Endothelial cell of umbilical vein (primary cell): ENCODE results near the gene CAMSAP1. TPM values are rescaled to one million over a fixed set of nuclear protein-coding genes. Genes with fewer than 3 reads are reported as not detected.

Source experiments
- BruUV-seq: library from RNA; stranded (reverse); fragments of 400-500 nt; replicated peaks from 2 replicates; lab custom pipeline; 2021; lab: Mats Ljungman, UMichigan
- CTCF ChIA-PET: fragments of 300-600, 350-600 bp; sonication (Branson Sonifier 250); formaldehyde crosslinking; loops from one replicate; lab custom pipeline; 2021; ENCODE audit warnings: antibody characterized with exemption, inconsistent platforms; lab: Charles Lee
- POLR2A ChIA-PET: fragments of 300-600, 350-600 bp; sonication (Branson Sonifier 250); formaldehyde crosslinking; loops from one replicate; lab custom pipeline; 2021; ENCODE audit warnings: antibody characterized with exemption, inconsistent platforms; lab: Charles Lee
- DNase-seq: peaks from one replicate; pipeline ENCODE4 v3.0.0-alpha.2; 2011; ENCODE audit warnings: low read depth, low spot score
- FAIRE-seq: peaks from 2 replicates; lab custom pipeline; 2011; peaks lifted over from hg19 to GRCh38; lab: Jason Lieb, UNC
- H2AFZ ChIP-seq: 2 replicates; pipeline ENCODE4 v1.6.0; 2012; ENCODE audit warnings: low read depth, low read length, control low read depth, inconsistent platforms
- H3K27ac ChIP-seq: 2 replicates; pipeline ENCODE4 v1.5.1; 2011; ENCODE audit warnings: low read depth, mild to moderate bottlenecking, control low read depth, low read length, moderate library complexity; ENCODE audit not compliant: insufficient read depth
- H3K27me3 ChIP-seq, 2 experiments: 2 replicates each; pipeline versions ENCODE4 v1.6.0 to v1.6.1; 2011; ENCODE audit warnings: low read length in 2 of 2, mixed read lengths in 1 of 2; ENCODE audit not compliant: control insufficient read depth in 2 of 2, insufficient read depth in 2 of 2
- H3K36me3 ChIP-seq, 2 experiments: 2 replicates in 1 of 2; 3 replicates in 1 of 2; pipeline ENCODE4 v1.5.1; 2011; ENCODE audit warnings: low read length in 2 of 2, mild to moderate bottlenecking in 1 of 2, moderate library complexity in 1 of 2; ENCODE audit not compliant: control insufficient read depth in 2 of 2, insufficient read depth in 2 of 2; ENCODE audit errors: extremely low read depth in 1 of 2
- H3K4me1 ChIP-seq: 3 replicates; pipeline ENCODE4 v1.5.1; 2011; ENCODE audit warnings: mild to moderate bottlenecking, low read length; ENCODE audit not compliant: control insufficient read depth, insufficient read depth; ENCODE audit errors: extremely low read depth
- H3K4me2 ChIP-seq: 2 replicates; pipeline ENCODE4 v1.6.1; 2011; ENCODE audit warnings: low read length, control low read depth, mixed read lengths; ENCODE audit not compliant: insufficient read depth
- H3K4me3 ChIP-seq, 3 experiments: fragments of 200-600 bp in 1 of 3; sonication (generic), shearing (Covaris generic) in 1 of 3; replicated peaks in 1 of 3; 2 replicates each; pipeline ENCODE4 v1.5.1; 2011 to 2016; ENCODE audit warnings: control low read depth in 3 of 3, low read length in 3 of 3, mild to moderate bottlenecking in 2 of 3, inconsistent platforms in 1 of 3, low read depth in 1 of 3, moderate library complexity in 1 of 3; ENCODE audit not compliant: insufficient read depth in 1 of 3
- H3K79me2 ChIP-seq: 2 replicates; pipeline ENCODE4 v1.6.0; 2012; ENCODE audit warnings: low read length, inconsistent platforms; ENCODE audit not compliant: control insufficient read depth, insufficient read depth
- H3K9ac ChIP-seq: replicated peaks from 2 replicates; pipeline ENCODE3; 2011; ENCODE audit warnings: low read length, control low read depth; ENCODE audit not compliant: insufficient read depth; ENCODE audit errors: extremely low read depth
- H3K9me1 ChIP-seq: replicated peaks from 3 replicates; pipeline ENCODE4 v1.6.0; 2011; ENCODE audit warnings: mild to moderate bottlenecking, low read length; ENCODE audit not compliant: control insufficient read depth, insufficient read depth; ENCODE audit errors: extremely low read depth
- H3K9me3 ChIP-seq: replicated peaks from 2 replicates; pipeline ENCODE4 v1.5.1; 2012; ENCODE audit warnings: low read length, inconsistent platforms; ENCODE audit not compliant: control insufficient read depth, insufficient read depth
- H4K20me1 ChIP-seq: replicated peaks from 2 replicates; pipeline ENCODE3; 2011; ENCODE audit warnings: mild to moderate bottlenecking, low read length; ENCODE audit not compliant: control insufficient read depth, insufficient read depth; ENCODE audit errors: extremely low read depth
- CTCF ChIP-seq, 2 donors: IDR thresholded peaks; 1 replicate in 1 of 2; 2 replicates in 1 of 2; pipeline ENCODE4 v1.5.1; 2011; ENCODE audit warnings: low read length in 2 of 2, mild to moderate bottlenecking in 2 of 2, moderate library complexity in 2 of 2, control low read depth in 1 of 2, inconsistent platforms in 1 of 2, low read depth in 1 of 2; ENCODE audit not compliant: insufficient read depth in 1 of 2; ENCODE audit errors: extremely low read depth in 1 of 2
- EZH2 ChIP-seq: IDR thresholded peaks from 2 replicates; pipeline ENCODE4 v1.6.1; 2012; ENCODE audit warnings: borderline replicate concordance, low read depth, mild to moderate bottlenecking, moderate library complexity, low read length, inconsistent platforms; ENCODE audit not compliant: severe bottlenecking
- FOS ChIP-seq: IDR thresholded peaks from 2 replicates; pipeline ENCODE4 v1.6.1; 2011; ENCODE audit warnings: mild to moderate bottlenecking, low read length, moderate library complexity, borderline replicate concordance; ENCODE audit not compliant: insufficient read depth
- GATA2 ChIP-seq: IDR thresholded peaks from 2 replicates; pipeline ENCODE4 v1.7.0; 2011; ENCODE audit warnings: low read depth, mild to moderate bottlenecking, moderate library complexity, mixed read lengths, low read length; ENCODE audit not compliant: insufficient read length, insufficient read depth
- JUN ChIP-seq: IDR thresholded peaks from 2 replicates; pipeline ENCODE4 v1.6.1; 2011; ENCODE audit warnings: borderline replicate concordance, low read depth; ENCODE audit not compliant: insufficient read length, insufficient read depth
- MAX ChIP-seq: IDR thresholded peaks from 2 replicates; pipeline ENCODE4 v1.6.1; 2011; ENCODE audit not compliant: insufficient read depth, insufficient read length
- MYC ChIP-seq: IDR thresholded peaks from one replicate; pipeline ENCODE4 v1.6.1; 2011; ENCODE audit warnings: mild to moderate bottlenecking, low read depth, low read length
- POLR2A ChIP-seq: IDR thresholded peaks from 2 replicates; pipeline ENCODE4 v1.6.1; 2012; ENCODE audit warnings: low read depth, mild to moderate bottlenecking, control low read depth, low read length
- POLR2AphosphoS5 ChIP-seq: IDR thresholded peaks from 2 replicates; pipeline ENCODE4 v1.6.1; 2012; ENCODE audit warnings: low read depth, mild to moderate bottlenecking, control low read depth, low read length, moderate library complexity; ENCODE audit not compliant: insufficient read depth
- dilution Hi-C: fragments of 300-500 bp; cut with MboI; formaldehyde crosslinking; loops from one replicate; pipeline ENCODE4 v1.15.0; 2019; ENCODE audit warnings: low sequenced_read_pairs; ENCODE audit not compliant: extremely low pct_ligation_motif_present
- intact Hi-C: fragments of 100-400 bp; cut with micrococcal nuclease; formaldehyde crosslinking; loops from one replicate; pipeline ENCODE4 v1.10.0; 2022
- polyA plus RNA-seq, 4 experiments: library from polyadenylated mRNA; depleted of rRNA in 3 of 4; stranded (reverse) in 3 of 4; unstranded in 1 of 4; fragments of >200 nt; gene quantifications; 2 replicates each; pipeline versions ENCODE4 v1.2.1 to v1.2.3, GENCODE V29; 2011 to 2012; ENCODE audit warnings: missing spikeins in 1 of 4
- total RNA-seq: library from RNA; stranded (reverse); gene quantifications from 2 replicates; pipeline ENCODE4 v1.2.3, GENCODE V29; 2021

CAMSAP1 gene
- total and polyA plus RNA-seq, 2 donors (not counting 3 experiments of a cell fraction or from before 2014, with no cell fraction given): 8.1 to 25.5 TPM

GRCh38 chr9:135804581-135805421 is 102.5 kb downstream of the CAMSAP1 start:
- H3K4me1 ChIP-seq: no peaks in the 10 kb centered on the region
- TF ChIP-seq JUN: no peak
- TF ChIP-seq EZH2: no peak
- no peak for DNase-seq
- no peaks in the 10 kb centered on the region for H3K79me2 ChIP-seq
- dilution Hi-C loops (no loop called here), intact Hi-C loops (no loop called here)
- H4K20me1 ChIP-seq: no peaks in the 10 kb centered on the region
- peaks cover 0 to 3% of the 10 kb centered on the region in 2 experiments for H3K36me3 ChIP-seq
- no peaks in the 10 kb centered on the region for H3K9me3 ChIP-seq
- H3K4me2 ChIP-seq: no peak overlapping the region
- ChIA-PET POLR2A (no interaction called here), CTCF (no interaction called here)
- H3K27me3 ChIP-seq: no peaks in the 10 kb centered on the region
- H3K27ac ChIP-seq: no peak overlapping the region
- H3K4me3 ChIP-seq: no peak overlapping the region
- H2AFZ ChIP-seq: no peak overlapping the region
- no TSS peak for BruUV-seq
- H3K9ac ChIP-seq: no peak overlapping the region
- FAIRE-seq: no peak
- H3K9me1 ChIP-seq: no peaks in the 10 kb centered on the region

GRCh38 chr9:135803441-135803840 is 103.9 kb downstream of the CAMSAP1 start:
- no peak for FAIRE-seq
- CTCF ChIA-PET: interaction anchor here (0.8 kb wide), 1 partner anchor 485 kb away, joined by 3 read pairs; no protein-coding TSS in a partner anchor

More at GRCh38 chr9:135803441-135803840, 103.9 kb downstream of the CAMSAP1 start:
- DNase-seq: no peak
- no peaks in the 10 kb centered on the region for H3K4me1 ChIP-seq
- intact Hi-C loops: no loop called here
- H3K79me2 ChIP-seq: no peaks in the 10 kb centered on the region
- dilution Hi-C loops: no loop called here
- no peaks in the 10 kb centered on the region for H3K27me3 ChIP-seq
- no peak overlapping the region for H3K9ac ChIP-seq
- H3K4me3 ChIP-seq: no peak overlapping the region
- no peak for TF ChIP-seq POLR2AphosphoS5
- TF ChIP-seq MAX: no peak
- no peak for TF ChIP-seq POLR2A
- no peak for TF ChIP-seq JUN
- TF ChIP-seq CTCF (IDR thresholded peaks at IDR 0.05; ENCODE audit: extremely low read depth in 1 of 2, insufficient read depth in 1 of 2, low read depth in 1 of 2, low read length in 2 of 2): no peak
- no peak for TF ChIP-seq MYC
- no peak for TF ChIP-seq FOS
- no peak for TF ChIP-seq EZH2
- TF ChIP-seq GATA2: no peak
- H3K9me1 ChIP-seq: no peaks in the 10 kb centered on the region
- H3K4me2 ChIP-seq: no peak overlapping the region
- no peaks in the 10 kb centered on the region for H3K9me3 ChIP-seq
- no peaks in the 10 kb centered on the region for H4K20me1 ChIP-seq
- POLR2A ChIA-PET: no interaction called here
- no peak overlapping the region for H2AFZ ChIP-seq
- no peak overlapping the region for H3K27ac ChIP-seq
- H3K36me3 ChIP-seq: no peaks in the 10 kb centered on the region
- no TSS peak for BruUV-seq
